Naive thymus-derived CD8-positive, alpha-beta T cell (primary cell): ENCODE data around the gene OR10K2. TPM values are rescaled to one million over a fixed set of nuclear protein-coding genes. Genes with fewer than 3 reads are reported as not detected.
"Not testable (repeated sequence)": the region's sequence is repeated elsewhere in the genome, so short reads cannot be mapped to it uniquely, and the experiment has no call there.

Experiments used
- ATAC-seq, 2 donors: fragments of 150-1000 bp; cut with Tn5 transposase in 1 of 2; sonication (Bioruptor Pico), chemical (Tn5 transposase) in 1 of 2; 1 replicate in 1 of 2; 2 replicates in 1 of 2; pipeline ENCODE4 v1.10.0; 2021; ENCODE audit warnings: mild to moderate bottlenecking in 2 of 2, moderate library complexity in 2 of 2
- POLR2A ChIA-PET: fragments of 350-600 bp; sonication (Branson Sonifier 250); formaldehyde crosslinking; loops from one replicate; lab custom pipeline; 2021; ENCODE audit warnings: antibody characterized with exemption; lab: Charles Lee
- DNase-seq, 10 donors: peaks; one replicate each; pipeline versions ENCODE4 v3.0.0 to v3.0.0-alpha.2; 2020 to 2022
- H3K27ac Mint-ChIP-seq, 10 donors: one replicate each; pipeline ENCODE4 v1.8.0; 2020 to 2022; ENCODE audit warnings: mild to moderate bottlenecking in 10 of 10, mixed read lengths in 10 of 10, moderate library complexity in 4 of 10, inconsistent platforms in 1 of 10
- H3K27me3 Mint-ChIP-seq, 5 donors: one replicate each; pipeline ENCODE4 v1.8.0; 2021 to 2022; ENCODE audit warnings: mixed read lengths in 5 of 5
- H3K36me3 Mint-ChIP-seq, 3 donors: one replicate each; pipeline ENCODE4 v1.8.0; 2020 to 2022; ENCODE audit warnings: mixed read lengths in 3 of 3, mild to moderate bottlenecking in 2 of 3, inconsistent platforms in 1 of 3
- H3K4me1 Mint-ChIP-seq, 4 donors: one replicate each; pipeline ENCODE4 v1.8.0; 2021 to 2022; ENCODE audit warnings: mixed read lengths in 4 of 4
- H3K4me3 Mint-ChIP-seq, 10 donors: one replicate each; pipeline ENCODE4 v1.8.0; 2020 to 2022; ENCODE audit warnings: mild to moderate bottlenecking in 10 of 10, mixed read lengths in 10 of 10, moderate library complexity in 6 of 10, inconsistent platforms in 1 of 10
- H3K9me3 Mint-ChIP-seq, 9 donors: one replicate each; pipeline ENCODE4 v1.8.0; 2020 to 2022; ENCODE audit warnings: mixed read lengths in 9 of 9, mild to moderate bottlenecking in 3 of 9, inconsistent platforms in 1 of 9, moderate library complexity in 1 of 9
- polyA plus RNA-seq, 3 donors: library from polyadenylated mRNA; unstranded; fragments of 300-500 nt; fragmentation: Illumina TruSeq; gene quantifications; one replicate each; pipeline ENCODE4 v1.2.3, GENCODE V29; 2021
- total RNA-seq, 8 experiments: library from RNA in 2 of 8; stranded (reverse) in 2 of 8; gene quantifications; one replicate each; pipeline ENCODE4 v1.2.3 and lab custom pipeline; 2021 to 2026

Gene OR10K2
- total RNA-seq (not detected), polyA plus RNA-seq (not detected), total RNA-seq (lab: John Stamatoyannopoulos, UW) (0 reads per million in 6 experiments)

- no peak for ATAC-seq
- DNase-seq: no peak
- POLR2A ChIA-PET: no interaction called here
- Mint-ChIP-seq H3K27me3 (peaks cover 2 to 22% (median 14%) of the 10 kb centered on the region in 5 donors), H3K4me1 (no peaks in the 10 kb centered on the region), H3K36me3 (peaks cover 0 to 13% (median 0%) of the 10 kb centered on the region in 3 donors), H3K4me3 (no peak within 1 kb of the TSS), H3K27ac (no peak within 1 kb of the TSS), H3K9me3 (peaks cover 0 to 27% (median 18%) of the 10 kb centered on the region in 9 donors)
Measured at GRCh38 chr1:158426137-158426536, at the start of gene OR10K2. Gene OR10K2, minus strand, starts transcription at chr1:158426237. Its CDS starts 5,371 bp downstream, at chr1:158420866.

GRCh38 chr1:158471920-158472319 lies 45.9 kb upstream of the OR10K2 start, which contains the start of gene OR10R2:
Gene OR10R2, plus strand, starts transcription at chr1:158472220. Its CDS starts 106 bp downstream, at chr1:158472326.
- POLR2A ChIA-PET: no interaction called here
- H3K9me3 Mint-ChIP-seq: peaks cover 0 to 1% (median 0%) of the 10 kb centered on the region in 9 donors
- H3K36me3 Mint-ChIP-seq: no peaks in the 10 kb centered on the region
- no peak for DNase-seq
- no peak within 1 kb of the TSS for H3K4me3 Mint-ChIP-seq
- H3K27me3 Mint-ChIP-seq: peaks cover 7 to 21% (median 13%) of the 10 kb centered on the region in 5 donors
- no peaks in the 10 kb centered on the region for H3K4me1 Mint-ChIP-seq
- no peak within 1 kb of the TSS for H3K27ac Mint-ChIP-seq
- ATAC-seq: no peak

- POLR2A ChIA-PET: no interaction called here
- H3K4me1 Mint-ChIP-seq: no peaks in the 10 kb centered on the region
- H3K27me3 Mint-ChIP-seq: peaks cover 0 to 19% (median 10%) of the 10 kb centered on the region in 5 donors
- H3K9me3 Mint-ChIP-seq: peaks cover 0 to 3% (median 0%) of the 10 kb centered on the region in 9 donors
- no peak for DNase-seq
- H3K27ac Mint-ChIP-seq: no peak within 1 kb of the TSS
- H3K36me3 Mint-ChIP-seq: no peaks in the 10 kb centered on the region
- no peak within 1 kb of the TSS for H3K4me3 Mint-ChIP-seq
- no peak for ATAC-seq
Measured at GRCh38 chr1:158461534-158461933, 35.5 kb upstream of the OR10K2 start, which contains the start of gene OR10K1. Gene OR10K1, plus strand, starts transcription at chr1:158461834. Its CDS starts 3,728 bp downstream, at chr1:158465562.

GRCh38 chr1:158458263-158458662 lies 32.2 kb upstream of the OR10K2 start:
- H3K27me3 Mint-ChIP-seq: peaks cover 6 to 27% (median 15%) of the 10 kb centered on the region in 5 donors
- no peaks in the 10 kb centered on the region for H3K36me3 Mint-ChIP-seq
- no peak overlapping the region for H3K27ac Mint-ChIP-seq
- POLR2A ChIA-PET: no interaction called here
- peaks cover 0 to 3% (median 0%) of the 10 kb centered on the region in 9 donors for H3K9me3 Mint-ChIP-seq
- no peak for DNase-seq
- no peak overlapping the region for H3K4me3 Mint-ChIP-seq
- H3K4me1 Mint-ChIP-seq: no peaks in the 10 kb centered on the region
- no peak for ATAC-seq

- H3K27me3 Mint-ChIP-seq: peaks cover 4 to 26% (median 13%) of the 10 kb centered on the region in 5 donors
- no peaks in the 10 kb centered on the region for H3K4me1 Mint-ChIP-seq
- no peaks in the 10 kb centered on the region for H3K36me3 Mint-ChIP-seq
- ATAC-seq: no peak
- no peak overlapping the region for H3K4me3 Mint-ChIP-seq
- H3K9me3 Mint-ChIP-seq: peaks cover 0 to 4% (median 0%) of the 10 kb centered on the region in 9 donors
- no peak for DNase-seq
- no peak overlapping the region for H3K27ac Mint-ChIP-seq
- POLR2A ChIA-PET: no interaction called here
Measured at GRCh38 chr1:158457246-158457645, 31.2 kb upstream of the OR10K2 start.

GRCh38 chr1:158454537-158454936 lies 28.5 kb upstream of the OR10K2 start:
- POLR2A ChIA-PET: no interaction called here
- H3K36me3 Mint-ChIP-seq: peaks cover 0 to 8% (median 2%) of the 10 kb centered on the region in 3 donors
- no peak overlapping the region for H3K4me3 Mint-ChIP-seq
- H3K27me3 Mint-ChIP-seq: peaks cover 4 to 32% (median 19%) of the 10 kb centered on the region in 5 donors
- DNase-seq (no peak), ATAC-seq (no peak)
- H3K9me3 Mint-ChIP-seq: peaks cover 0 to 14% (median 8%) of the 10 kb centered on the region in 9 donors
- H3K27ac Mint-ChIP-seq: no peak overlapping the region
- no peaks in the 10 kb centered on the region for H3K4me1 Mint-ChIP-seq

- Mint-ChIP-seq H3K4me1 (no peaks in the 10 kb centered on the region), H3K4me3 (no peak overlapping the region)
- POLR2A ChIA-PET: no interaction called here
Measured at GRCh38 chr1:158445376-158445775, 19.3 kb upstream of the OR10K2 start.

GRCh38 chr1:158434741-158435140 lies 8.7 kb upstream of the OR10K2 start:
- ATAC-seq (no peak), DNase-seq (no peak)
- H3K4me1 Mint-ChIP-seq: no peaks in the 10 kb centered on the region
- peak overlapping the region in 1 of 10 donors; percentile 26 for H3K27ac Mint-ChIP-seq
- no peak overlapping the region for H3K4me3 Mint-ChIP-seq
- H3K36me3 Mint-ChIP-seq: peaks cover 0 to 19% (median 2%) of the 10 kb centered on the region in 3 donors
- H3K9me3 Mint-ChIP-seq: peaks cover 0 to 27% (median 12%) of the 10 kb centered on the region in 9 donors
- H3K27me3 Mint-ChIP-seq: peaks cover 10 to 36% (median 24%) of the 10 kb centered on the region in 5 donors
- POLR2A ChIA-PET: no interaction called here

More at GRCh38 chr1:158445376-158445775, 19.3 kb upstream of the OR10K2 start:
- Mint-ChIP-seq H3K9me3 (no peaks in the 10 kb centered on the region), H3K36me3 (no peaks in the 10 kb centered on the region), H3K27ac (no peak overlapping the region), H3K27me3 (peaks cover 0 to 25% (median 15%) of the 10 kb centered on the region in 5 donors)
- DNase-seq: no peak
- ATAC-seq: no peak

- DNase-seq, ATAC-seq, H3K4me3 Mint-ChIP-seq, H3K4me1 Mint-ChIP-seq, POLR2A ChIA-PET, H3K27ac Mint-ChIP-seq: not testable (repeated sequence)
- H3K36me3 Mint-ChIP-seq: peaks cover 0 to 28% (median 2%) of the 10 kb centered on the region in 3 donors
- peaks cover 17 to 45% (median 27%) of the 10 kb centered on the region in 5 donors for H3K27me3 Mint-ChIP-seq
- peaks cover 0 to 49% (median 23%) of the 10 kb centered on the region in 9 donors for H3K9me3 Mint-ChIP-seq
Measured at GRCh38 chr1:158430163-158430562, 4.1 kb upstream of the OR10K2 start.

- DNase-seq: no peak
- Mint-ChIP-seq H3K27me3 (peaks cover 0 to 21% (median 11%) of the 10 kb centered on the region in 5 donors), H3K9me3 (peaks cover 0 to 22% (median 14%) of the 10 kb centered on the region in 9 donors), H3K4me1 (no peaks in the 10 kb centered on the region), H3K36me3 (peaks cover 0 to 12% (median 0%) of the 10 kb centered on the region in 3 donors), H3K27ac (no peak overlapping the region), H3K4me3 (no peak overlapping the region)
- ATAC-seq: no peak
- POLR2A ChIA-PET: no interaction called here
Measured at GRCh38 chr1:158425027-158425426, 1.0 kb downstream of the OR10K2 start.

- ATAC-seq (no peak), DNase-seq (no peak)
- no peaks in the 10 kb centered on the region for H3K36me3 Mint-ChIP-seq
- peaks cover 0 to 8% (median 5%) of the 10 kb centered on the region in 5 donors for H3K27me3 Mint-ChIP-seq
- H3K9me3 Mint-ChIP-seq: no peaks in the 10 kb centered on the region
- H3K4me1 Mint-ChIP-seq: no peaks in the 10 kb centered on the region
- H3K4me3 Mint-ChIP-seq: no peak overlapping the region
- no peak overlapping the region for H3K27ac Mint-ChIP-seq
- POLR2A ChIA-PET: no interaction called here
Measured at GRCh38 chr1:158422212-158422611, 3.8 kb downstream of the OR10K2 start.

- ATAC-seq: no peak
Measured at GRCh38 chr1:158417586-158417985, 8.5 kb downstream of the OR10K2 start.

GRCh38 chr1:158414651-158415345 lies 11.2 kb downstream of the OR10K2 start:
- no peak for ATAC-seq
- no peak overlapping the region for H3K4me3 Mint-ChIP-seq
- no peaks in the 10 kb centered on the region for H3K9me3 Mint-ChIP-seq
- H3K4me1 Mint-ChIP-seq: no peaks in the 10 kb centered on the region
- POLR2A ChIA-PET: no interaction called here
- H3K36me3 Mint-ChIP-seq: no peaks in the 10 kb centered on the region
- no peak for DNase-seq
- peaks cover 0 to 10% (median 7%) of the 10 kb centered on the region in 5 donors for H3K27me3 Mint-ChIP-seq
- H3K27ac Mint-ChIP-seq: no peak overlapping the region

More at GRCh38 chr1:158417586-158417985, 8.5 kb downstream of the OR10K2 start:
- H3K4me3 Mint-ChIP-seq: no peak overlapping the region
- H3K9me3 Mint-ChIP-seq: no peaks in the 10 kb centered on the region
- H3K4me1 Mint-ChIP-seq: no peaks in the 10 kb centered on the region
- POLR2A ChIA-PET: no interaction called here
- H3K36me3 Mint-ChIP-seq: no peaks in the 10 kb centered on the region
- no peak overlapping the region for H3K27ac Mint-ChIP-seq
- DNase-seq: no peak
- H3K27me3 Mint-ChIP-seq: peaks cover 0 to 17% (median 10%) of the 10 kb centered on the region in 5 donors
